ENCODE data around the gene ALPP. TPM values are rescaled to one million over a fixed set of nuclear protein-coding genes. Genes with fewer than 3 reads are reported as not detected.
A peak's percentile ranks its signal among the peaks of the same experiment; 100 is the strongest.
"Not testable (repeated sequence)": the region's sequence is repeated elsewhere in the genome, so short reads cannot be mapped to it uniquely, and the experiment has no call there.

Gene ALPP
- total RNA-seq, 2 experiments from 2014 or later = not detected

- no peaks in the 10 kb centered on the region for H3K27me3 ChIP-seq (ENCODE audit: control insufficient read depth in 1 of 2, insufficient read depth in 2 of 2, low read length in 2 of 2)
- H3K27me3 Mint-ChIP-seq = no peaks in the 10 kb centered on the region
- H3K9me3 Mint-ChIP-seq = no peaks in the 10 kb centered on the region
- no peak overlapping the region for H3K27ac Mint-ChIP-seq
- no peak overlapping the region for H3K27ac ChIP-seq (ENCODE audit: low read depth in 1 of 2, low read length in 2 of 2)
- no peak overlapping the region for H3K4me3 ChIP-seq (ENCODE audit: low read length)
- CTCF ChIA-PET = no interaction called here
- POLR2A ChIA-PET = no interaction called here
- H3K4me1 ChIP-seq (ENCODE audit: insufficient read depth, low read length) = peaks cover 33% of the 10 kb centered on the region
- H3K36me3 Mint-ChIP-seq (ENCODE audit: low read depth) = no peaks in the 10 kb centered on the region
- DNase-seq = peak in 1 of 14 experiments; percentile 29
- peaks cover 32% of the 10 kb centered on the region for H3K4me1 Mint-ChIP-seq (ENCODE audit: low read depth)
- ATAC-seq (ENCODE audit: poor library complexity) = peak; percentile 60
- intact Hi-C loops (cut with DNase I, micrococcal nuclease) = no loop called here
- no peak overlapping the region for H3K4me3 Mint-ChIP-seq
- no peak for TF ChIP-seq CTCF (IDR thresholded peaks at IDR 0.05)
- H3K9me3 ChIP-seq (ENCODE audit: control insufficient read depth in 1 of 2, insufficient read depth in 1 of 2, low read length in 2 of 2) = no peaks in the 10 kb centered on the region
- no peaks in the 10 kb centered on the region for H3K36me3 ChIP-seq (ENCODE audit: insufficient read depth, low read length)
Observed at GRCh38 chr2:232365621-232366321, 12.8 kb upstream of the ALPP start.

GRCh38 chr2:232366461-232366860, 12.1 kb upstream of the ALPP start:
- H3K36me3 ChIP-seq (ENCODE audit: insufficient read depth, low read length); H3K4me3 Mint-ChIP-seq; H3K27ac Mint-ChIP-seq; H3K27me3 Mint-ChIP-seq; ATAC-seq (ENCODE audit: poor library complexity); H3K9me3 Mint-ChIP-seq; DNase-seq; H3K36me3 Mint-ChIP-seq (ENCODE audit: low read depth); intact Hi-C loops (cut with DNase I, micrococcal nuclease); H3K27ac ChIP-seq (ENCODE audit: low read depth in 1 of 2, low read length in 2 of 2); H3K9me3 ChIP-seq (ENCODE audit: control insufficient read depth in 1 of 2, insufficient read depth in 1 of 2, low read length in 2 of 2); H3K27me3 ChIP-seq (ENCODE audit: control insufficient read depth in 1 of 2, insufficient read depth in 2 of 2, low read length in 2 of 2); H3K4me3 ChIP-seq (ENCODE audit: low read length); CTCF ChIA-PET; POLR2A ChIA-PET: not testable (repeated sequence)
- peaks cover 32% of the 10 kb centered on the region for H3K4me1 Mint-ChIP-seq (ENCODE audit: low read depth)
- peaks cover 33% of the 10 kb centered on the region for H3K4me1 ChIP-seq (ENCODE audit: insufficient read depth, low read length)

DNA sequence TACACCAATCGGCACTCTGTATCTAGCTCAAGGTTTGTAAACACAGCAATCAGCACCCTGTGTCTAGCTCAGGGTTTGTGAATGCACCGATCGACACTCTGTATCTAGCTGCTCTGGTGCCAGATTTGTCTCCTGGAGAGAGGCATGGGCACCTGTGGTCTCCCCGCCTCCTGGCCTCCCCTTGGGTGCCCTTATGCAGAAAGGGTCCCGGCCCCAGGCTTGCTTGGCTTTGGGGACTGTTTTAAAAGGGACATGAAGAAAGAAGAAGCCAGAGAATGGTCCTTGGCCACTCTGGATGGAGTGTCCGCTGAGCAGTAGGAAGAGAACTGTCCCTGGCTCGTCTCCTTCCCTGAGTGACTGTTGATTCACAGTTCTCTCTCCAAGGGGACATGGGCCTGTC, 11.5 kb upstream of the ALPP start:
- H3K27me3 ChIP-seq (ENCODE audit: control insufficient read depth in 1 of 2, insufficient read depth in 2 of 2, low read length in 2 of 2) = no peaks in the 10 kb centered on the region
- intact Hi-C loops (cut with DNase I, micrococcal nuclease) = no loop called here
- POLR2A ChIA-PET = no interaction called here
- no peak for TF ChIP-seq CTCF (IDR thresholded peaks at IDR 0.05)
- no peaks in the 10 kb centered on the region for H3K36me3 ChIP-seq (ENCODE audit: insufficient read depth, low read length)
- H3K4me1 ChIP-seq (ENCODE audit: insufficient read depth, low read length) = peaks cover 33% of the 10 kb centered on the region
- no peak for ATAC-seq (ENCODE audit: poor library complexity)
- Mint-ChIP-seq H3K36me3 (ENCODE audit: low read depth) (no peaks in the 10 kb centered on the region), H3K4me3 (no peak overlapping the region), H3K27me3 (no peaks in the 10 kb centered on the region), H3K9me3 (no peaks in the 10 kb centered on the region), H3K4me1 (ENCODE audit: low read depth) (peaks cover 32% of the 10 kb centered on the region), H3K27ac (no peak overlapping the region)
- no peak overlapping the region for H3K4me3 ChIP-seq (ENCODE audit: low read length)
- H3K9me3 ChIP-seq (ENCODE audit: control insufficient read depth in 1 of 2, insufficient read depth in 1 of 2, low read length in 2 of 2) = no peaks in the 10 kb centered on the region
- CTCF ChIA-PET = no interaction called here
- DNase-seq = no peak
- H3K27ac ChIP-seq (ENCODE audit: low read depth in 1 of 2, low read length in 2 of 2) = no peak overlapping the region

Measured in CD4-positive, alpha-beta T cell (primary cell).